ENCODE measurements around the gene ACAD9.

The ACAD9 gene

DNA sequence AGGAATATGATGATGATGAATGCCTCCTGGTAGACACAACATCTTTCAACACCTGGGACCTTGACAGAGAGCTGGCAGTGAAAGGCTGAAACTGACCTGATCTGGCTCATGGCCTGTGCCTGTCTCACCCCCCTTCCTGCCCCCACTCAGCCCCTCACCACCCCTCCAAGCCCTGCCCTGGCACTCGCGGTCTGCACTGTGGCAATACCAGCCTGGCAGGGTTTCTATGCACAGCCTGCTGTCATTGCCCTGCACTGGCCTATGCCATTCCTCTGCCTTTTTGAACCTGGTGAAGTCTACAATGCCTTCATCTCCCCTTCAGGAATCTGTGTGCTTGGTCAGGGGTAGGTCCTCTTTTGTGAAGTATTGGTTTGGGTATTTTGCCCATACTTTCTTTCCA lies 56.5 kb downstream of the ACAD9 start:
- no peak for DNase-seq

DNA sequence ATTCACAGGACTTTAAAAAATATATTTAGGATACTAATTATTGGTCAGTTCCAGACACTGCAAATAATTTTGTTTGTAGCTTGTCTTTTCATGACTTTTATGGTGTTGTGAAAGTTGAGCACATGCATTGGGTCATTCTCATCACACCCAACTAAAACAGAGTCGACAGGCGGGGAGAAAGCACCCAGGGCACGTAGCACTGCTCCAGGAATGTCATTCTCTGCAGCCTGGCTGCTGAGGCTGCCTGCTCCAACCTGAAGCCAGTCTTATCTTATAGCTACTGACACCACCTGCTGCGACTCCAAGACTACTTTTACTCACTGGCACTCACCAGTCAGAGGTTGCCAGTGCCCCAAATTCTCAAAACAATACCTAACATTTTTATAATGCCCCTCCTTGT lies 56.9 kb downstream of the ACAD9 start:
- DNase-seq = no peak

DNA sequence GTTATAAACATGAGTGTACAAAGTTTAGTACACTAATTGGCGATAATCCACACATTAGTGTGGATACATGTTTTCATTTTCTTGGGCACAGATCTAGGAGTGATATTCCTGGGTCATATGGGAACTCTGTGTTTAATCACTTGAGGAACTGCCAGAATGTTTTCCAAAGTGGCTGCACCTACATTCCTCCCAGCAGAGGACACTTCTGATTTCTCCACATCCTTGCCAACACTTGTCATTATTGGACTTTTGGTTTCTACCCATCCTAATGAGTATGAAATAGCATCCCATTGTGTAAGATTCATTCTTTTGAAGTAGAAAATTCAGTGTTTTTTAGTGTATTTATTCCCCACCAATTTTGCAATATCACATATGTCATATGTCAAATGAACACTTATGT lies 60.8 kb downstream of the ACAD9 start:
- DNase-seq = no peak

DNA sequence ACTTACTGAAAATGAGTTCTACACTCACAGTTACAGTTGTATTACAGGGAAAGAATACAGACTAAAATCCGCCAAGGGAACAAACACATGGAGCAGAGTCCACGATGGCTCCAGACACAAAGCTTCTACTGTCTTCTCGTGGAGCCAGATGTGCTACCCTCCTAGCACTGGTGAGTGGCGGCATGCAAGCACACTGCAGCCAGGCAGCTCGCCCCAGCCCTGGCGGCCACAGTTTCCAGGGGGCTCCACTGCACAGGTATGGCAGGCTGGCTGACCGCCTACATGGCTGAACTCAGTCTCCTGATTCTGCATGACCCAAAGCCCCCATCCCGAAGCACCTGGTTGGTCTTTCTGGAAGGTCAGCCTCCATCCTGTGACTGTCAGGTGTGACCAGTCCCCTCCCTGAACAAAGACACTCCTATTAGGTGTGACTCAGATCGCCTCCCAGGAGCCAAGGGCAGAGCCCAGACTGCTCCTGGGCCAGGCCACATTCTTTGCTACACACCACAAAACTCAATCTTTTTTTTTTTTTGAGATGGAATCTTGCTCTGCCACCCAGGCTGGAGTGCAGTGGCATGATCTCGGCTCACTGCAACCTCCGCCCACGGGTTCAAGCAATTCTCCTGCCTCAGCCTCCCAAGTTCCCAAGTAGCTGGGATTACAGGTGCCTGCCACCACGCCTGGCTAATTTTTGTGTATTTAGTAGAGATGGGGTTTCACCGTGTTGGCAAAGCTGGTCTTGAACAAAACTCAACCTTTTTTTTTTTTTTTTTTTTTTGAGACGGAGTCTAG lies 62.9 kb downstream of the ACAD9 start:
- DNase-seq = no peak

DNA sequence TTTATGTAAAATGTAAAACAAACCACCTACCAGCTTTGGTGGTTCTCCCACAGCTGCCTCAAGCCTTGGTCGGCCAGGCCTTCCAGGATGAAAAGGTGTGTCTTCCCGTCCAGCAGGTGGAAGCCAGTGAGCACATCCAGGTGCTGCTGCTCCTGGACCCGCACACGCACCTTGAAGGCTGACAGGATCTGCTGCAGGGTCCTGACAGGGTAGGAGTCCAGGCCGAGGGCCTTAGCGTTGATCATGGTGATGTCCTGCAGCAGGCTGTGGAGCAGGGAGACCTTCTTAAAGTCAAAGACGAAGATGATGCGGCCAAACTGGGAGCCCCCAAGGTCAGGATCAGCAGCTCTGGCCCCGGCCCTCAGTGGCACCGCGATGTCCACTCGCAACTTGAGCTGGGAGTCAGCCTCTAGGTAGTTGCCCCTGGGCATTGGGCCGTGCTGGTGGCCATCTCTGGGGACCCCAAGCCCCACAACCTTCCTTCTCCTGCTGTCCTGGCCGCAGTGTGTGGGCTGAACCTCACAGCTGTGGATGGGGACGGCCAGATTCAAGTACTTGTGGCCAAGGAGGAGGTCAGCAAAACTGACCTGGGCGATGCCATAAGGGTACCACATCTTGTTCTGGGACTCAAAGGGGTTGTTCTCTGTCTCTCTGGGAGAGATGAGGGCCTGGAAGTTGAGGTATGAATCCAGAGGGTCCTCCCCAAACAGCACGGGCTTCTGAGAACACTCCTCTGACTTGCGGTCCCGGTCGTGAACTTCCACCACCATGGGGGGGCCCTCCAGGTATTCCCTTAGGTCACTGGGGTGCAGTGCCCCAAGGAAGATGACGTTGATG lies 65.8 kb downstream of the ACAD9 start:
- DNase-seq = no peak

DNA sequence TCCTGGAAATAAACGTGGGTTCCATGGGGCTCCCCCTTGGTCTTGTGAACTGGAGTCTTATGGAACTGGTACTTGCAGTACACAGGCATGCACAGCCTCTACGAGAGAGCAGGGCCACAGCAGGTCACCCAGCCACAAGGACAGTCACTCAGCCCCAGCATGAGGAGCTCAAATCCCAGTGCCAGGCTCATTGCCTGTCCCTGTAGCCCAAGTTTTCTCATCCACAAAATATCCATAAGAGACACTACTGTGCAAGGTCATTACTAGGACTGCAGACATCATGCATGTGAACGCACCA lies 66.4 kb downstream of the ACAD9 start:
- no peak for DNase-seq

DNA sequence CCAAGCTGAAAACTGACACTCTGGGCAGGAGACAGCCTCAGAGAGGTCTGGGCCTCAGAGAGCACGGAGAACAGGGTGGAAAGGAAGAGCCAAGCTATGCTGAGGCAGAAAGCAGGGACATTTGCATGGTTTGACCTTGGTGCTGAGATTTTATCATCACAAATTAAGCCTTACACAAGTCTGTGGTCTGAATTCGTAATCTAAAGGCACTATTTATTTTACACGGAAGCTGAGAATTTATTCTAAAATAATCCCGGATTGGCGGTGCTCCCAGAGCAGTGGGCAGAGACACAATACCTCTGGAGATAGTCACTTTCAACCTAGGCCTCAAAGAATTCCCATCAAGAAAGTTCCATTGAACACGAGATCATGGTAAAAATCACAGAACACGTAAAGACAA lies 67.0 kb downstream of the ACAD9 start:
- DNase-seq = peak; percentile 22

DNA sequence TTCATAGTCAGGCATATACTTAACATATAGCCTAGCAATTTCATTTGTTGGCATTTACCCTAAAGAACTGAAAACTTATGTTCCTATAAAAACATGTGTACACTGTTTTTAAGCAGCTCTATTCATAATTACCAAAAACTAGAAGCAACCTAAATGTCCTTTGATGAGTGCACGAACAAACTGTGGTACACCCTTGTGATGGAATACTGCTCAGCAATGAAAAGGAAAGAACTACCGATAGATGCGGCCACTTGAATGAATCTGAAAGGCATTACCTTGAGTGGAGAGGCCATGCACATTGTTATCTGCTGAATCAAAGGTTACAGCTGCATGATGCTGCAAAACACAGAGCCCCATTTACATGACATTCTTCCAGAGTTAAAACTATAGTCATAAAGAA lies 69.7 kb downstream of the ACAD9 start:
- DNase-seq = no peak

DNA sequence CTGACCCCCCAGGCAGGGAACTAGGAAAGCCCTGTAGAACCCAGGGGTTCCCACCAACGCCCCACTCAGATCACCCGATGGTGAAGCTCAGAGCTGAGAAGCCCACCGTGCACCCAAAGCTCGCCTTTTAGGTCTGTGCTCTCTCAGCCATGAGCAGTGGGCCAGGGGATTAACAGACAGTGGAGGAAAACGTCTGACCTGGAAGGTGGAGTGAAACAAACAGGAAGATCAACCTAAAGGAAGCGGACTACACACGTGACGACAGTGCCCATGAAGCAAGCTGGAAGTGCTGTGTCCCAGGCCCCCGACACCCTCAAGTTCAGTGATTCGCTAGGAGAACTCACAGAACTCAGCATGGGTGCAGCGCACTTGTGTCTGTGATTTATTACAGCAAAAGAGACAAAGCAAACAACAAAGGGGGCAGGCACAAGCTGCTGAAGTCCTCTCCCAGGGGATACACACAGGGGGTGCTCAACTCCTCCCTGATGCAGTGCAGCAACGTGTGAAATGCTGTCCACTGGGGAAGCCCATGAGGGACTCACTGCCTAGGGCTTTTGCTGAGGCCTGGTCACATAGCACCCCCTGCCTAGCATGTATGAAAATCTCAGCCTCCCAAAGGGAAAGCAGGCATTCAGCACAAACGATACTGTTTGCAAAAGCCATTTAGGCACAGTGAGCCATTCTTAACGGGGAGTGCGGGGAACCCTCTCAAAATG lies 71.0 kb downstream of the ACAD9 start:
- peak; percentile 6 for DNase-seq

DNA sequence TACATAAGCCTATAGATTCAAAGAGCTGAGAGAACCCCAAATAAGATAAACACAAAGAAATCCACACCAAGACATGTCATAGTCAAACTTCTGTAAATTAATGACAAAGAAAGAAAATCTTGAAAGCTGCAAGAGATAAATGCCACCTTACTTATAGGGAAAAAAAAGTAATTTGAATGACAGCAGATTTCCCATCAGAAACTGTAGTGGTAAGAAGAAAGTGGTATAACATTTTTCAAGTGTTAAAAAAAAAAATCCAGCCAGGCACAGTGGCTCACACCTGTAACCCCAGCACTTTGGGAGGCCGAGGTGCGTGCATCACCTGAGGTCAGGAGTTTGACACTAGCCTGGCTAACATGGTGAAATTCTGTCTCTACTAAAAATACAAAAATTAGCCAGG lies 77.0 kb downstream of the ACAD9 start:
- no peak for DNase-seq
